IMR-90 (cell line): ENCODE data around the gene RELL1. TPM values are rescaled to one million over a fixed set of nuclear protein-coding genes. Genes with fewer than 3 reads are reported as not detected.

Source experiments
- ATAC-seq: fragments of 200-7000 bp; cut with Tn5 transposase; 2 replicates; pipeline ENCODE4 v1.9.1; 2020; ENCODE audit warnings: low read depth, mild to moderate bottlenecking, moderate library complexity
- BruUV-seq: library from RNA; stranded (reverse); fragments of 400-500 nt; replicated peaks from 2 replicates; lab custom pipeline; 2021; lab: Mats Ljungman, UMichigan
- CTCF ChIA-PET: fragments of 300-600 bp; formaldehyde crosslinking; extraction: SDS; loops from one replicate; lab custom pipeline; 2021; ENCODE audit warnings: antibody characterized with exemption; lab: Yijun Ruan, JAX
- POLR2A ChIA-PET: fragments of 300-600 bp; sonication (Branson Sonifier 250); formaldehyde crosslinking; loops from one replicate; lab custom pipeline; 2022; ENCODE audit warnings: antibody characterized with exemption; ENCODE audit not compliant: unreplicated experiment; lab: Charles Lee
- DNase-seq: peaks from one replicate; pipeline ENCODE4 v3.0.0; 2013
- H2AFZ ChIP-seq: replicated peaks from 2 replicates; pipeline ENCODE3; 2013; ENCODE audit warnings: low read length, mild to moderate bottlenecking; ENCODE audit not compliant: poor library complexity
- H2AK5ac ChIP-seq: 2 replicates; pipeline ENCODE4 v1.6.1; 2013; ENCODE audit warnings: low read depth, low read length, inconsistent platforms
- H2AK9ac ChIP-seq: replicated peaks from 2 replicates; pipeline ENCODE3; 2013; ENCODE audit warnings: mild to moderate bottlenecking, low read depth, low read length, moderate library complexity; ENCODE audit not compliant: poor library complexity
- H2BK120ac ChIP-seq: 2 replicates; pipeline ENCODE4 v1.6.1; 2013; ENCODE audit warnings: low read depth, low read length, inconsistent platforms
- H2BK15ac ChIP-seq: 3 replicates; pipeline ENCODE4 v1.6.1; 2013; ENCODE audit warnings: low read depth, low read length, inconsistent platforms
- H2BK20ac ChIP-seq: 2 replicates; pipeline ENCODE4 v1.6.1; 2013; ENCODE audit warnings: low read depth, mild to moderate bottlenecking, inconsistent platforms, low read length, moderate library complexity
- H2BK5ac ChIP-seq: 2 replicates; pipeline ENCODE4 v1.6.1; 2013; ENCODE audit warnings: mild to moderate bottlenecking, low read depth, low read length, inconsistent platforms; ENCODE audit not compliant: poor library complexity, severe bottlenecking
- H3K14ac ChIP-seq: replicated peaks from 2 replicates; pipeline ENCODE4 v1.6.1; 2013; ENCODE audit warnings: low read depth, low read length, inconsistent platforms
- H3K18ac ChIP-seq: 2 replicates; pipeline ENCODE4 v1.6.1; 2013; ENCODE audit warnings: low read depth, low read length, control low read depth
- H3K23ac ChIP-seq: 2 replicates; pipeline ENCODE4 v1.6.1; 2013; ENCODE audit warnings: low read depth, low read length, inconsistent platforms
- H3K27ac ChIP-seq: 2 replicates; pipeline ENCODE4 v1.5.1; 2013; ENCODE audit warnings: mild to moderate bottlenecking, control low read depth, low read length; ENCODE audit not compliant: insufficient read depth
- H3K27me3 ChIP-seq: 2 replicates; pipeline ENCODE4 v1.6.1; 2013; ENCODE audit warnings: low read length; ENCODE audit not compliant: control insufficient read depth, insufficient read depth
- H3K36me3 ChIP-seq: 2 replicates; pipeline ENCODE4 v1.6.1; 2013; ENCODE audit warnings: low read length, mixed read lengths; ENCODE audit not compliant: control insufficient read depth, insufficient read depth
- H3K4ac ChIP-seq: 2 replicates; pipeline ENCODE4 v1.6.1; 2013; ENCODE audit warnings: low read depth, low read length, inconsistent platforms
- H3K4me1 ChIP-seq: 2 replicates; pipeline ENCODE4 v1.6.1; 2013; ENCODE audit warnings: low read length, mixed read lengths; ENCODE audit not compliant: control insufficient read depth, insufficient read depth
- H3K4me2 ChIP-seq: 2 replicates; pipeline ENCODE4 v1.6.1; 2013; ENCODE audit warnings: low read depth, mild to moderate bottlenecking, control low read depth, low read length, moderate library complexity
- H3K4me3 ChIP-seq: 2 replicates; pipeline ENCODE4 v1.5.1; 2013; ENCODE audit warnings: low read depth, mild to moderate bottlenecking, control low read depth, low read length, moderate library complexity; ENCODE audit not compliant: insufficient read depth
- H3K56ac ChIP-seq: 2 replicates; pipeline ENCODE4 v1.6.1; 2013; ENCODE audit warnings: low read length, inconsistent platforms; ENCODE audit not compliant: insufficient read depth; ENCODE audit errors: extremely low read depth
- H3K79me1 ChIP-seq, 2 experiments: 2 replicates each; pipeline ENCODE4 v1.6.1; 2013; ENCODE audit warnings: low read length in 2 of 2, inconsistent platforms in 1 of 2, low read depth in 1 of 2
- H3K9ac ChIP-seq: 2 replicates; pipeline ENCODE4 v1.6.1; 2013; ENCODE audit warnings: low read depth, low read length, control low read depth
- H3K9me1 ChIP-seq: 2 replicates; pipeline ENCODE4 v1.6.1; 2013; ENCODE audit warnings: low read length, inconsistent platforms; ENCODE audit not compliant: insufficient read depth
- H3K9me3 ChIP-seq: 2 replicates; pipeline ENCODE4 v1.6.1; 2013; ENCODE audit warnings: low read length; ENCODE audit not compliant: control insufficient read depth, insufficient read depth
- H4K20me1 ChIP-seq: 2 replicates; pipeline ENCODE4 v1.6.1; 2013; ENCODE audit warnings: low read length, inconsistent platforms; ENCODE audit not compliant: insufficient read depth
- H4K5ac ChIP-seq: 2 replicates; pipeline ENCODE4 v1.6.1; 2013; ENCODE audit warnings: mild to moderate bottlenecking, low read depth, low read length, control low read depth
- H4K8ac ChIP-seq, 2 experiments: 2 replicates each; pipeline ENCODE4 v1.6.1; 2013; ENCODE audit warnings: low read depth in 2 of 2, low read length in 2 of 2, control low read depth in 1 of 2, inconsistent platforms in 1 of 2
- H4K91ac ChIP-seq: 2 replicates; pipeline ENCODE4 v1.6.1; 2013; ENCODE audit warnings: low read depth, low read length, inconsistent platforms; ENCODE audit not compliant: insufficient read depth
- FOS ChIP-seq: fragments of 150-350 bp; IDR thresholded peaks from 2 replicates; pipeline ENCODE4 v1.6.1; 2016; ENCODE audit warnings: low read depth, low read length
- dilution Hi-C: fragments of 300-500 bp; cut with HindIII; formaldehyde crosslinking; loops from one replicate; pipeline ENCODE4 v1.14.3; 2018; ENCODE audit warnings: low sequenced_read_pairs; ENCODE audit not compliant: unreplicated experiment
- in situ Hi-C: fragments of 300-500 bp; cut with MboI; formaldehyde crosslinking; loops from 3 replicates; pipeline ENCODE4 v1.14.3; 2019; ENCODE audit warnings: low sequenced_read_pairs, inconsistent platforms, mixed read lengths
- intact Hi-C: fragments of 100-400 bp; cut with micrococcal nuclease; formaldehyde crosslinking; loops from 2 replicates; pipeline ENCODE4 v1.10.0; 2022
- polyA plus RNA-seq, 3 experiments: library from polyadenylated mRNA; depleted of rRNA; stranded (reverse); fragments of >200 nt; gene quantifications; 2 replicates each; pipeline ENCODE4 v1.2.3, GENCODE V29; 2012; ENCODE audit warnings: low replicate concordance in 1 of 3
- total RNA-seq: library from RNA; depleted of rRNA; stranded (reverse); fragments of >200 nt; gene quantifications from 2 replicates; pipeline ENCODE4 v1.2.3, GENCODE V29; 2012

RELL1 gene
- total and polyA plus RNA-seq, 2 of the 4 experiments (the other 2 are of a cell fraction) = 6.8 to 39.6 TPM

GRCh38 chr4:37609626-37610025 lies 76.5 kb downstream of the RELL1 start:
- H4K8ac ChIP-seq = no peak overlapping the region
- H3K4ac ChIP-seq = no peak overlapping the region
- no peak overlapping the region for H2BK20ac ChIP-seq
- no peak overlapping the region for H3K14ac ChIP-seq
- BruUV-seq = no TSS peak
- peaks cover 0 to under 1% of the 10 kb centered on the region in 2 experiments; a peak in 2 of 4 replicates for H3K79me1 ChIP-seq
- no peaks in the 10 kb centered on the region for H3K4me1 ChIP-seq
- H3K18ac ChIP-seq = no peak overlapping the region
- H2AFZ ChIP-seq = no peak overlapping the region
- ChIA-PET POLR2A (no interaction called here), CTCF (no interaction called here)
- no peak overlapping the region for H2AK5ac ChIP-seq
- H3K23ac ChIP-seq = no peak overlapping the region
- H4K91ac ChIP-seq = no peak overlapping the region
- no peaks in the 10 kb centered on the region for H3K27me3 ChIP-seq
- H3K4me3 ChIP-seq = no peak overlapping the region
- H3K9me3 ChIP-seq = no peaks in the 10 kb centered on the region
- no peak overlapping the region for H2BK15ac ChIP-seq
- intact Hi-C loops (no loop called here), in situ Hi-C loops (loop anchor here (10.0 kb wide), 2 partner anchors 195 to 425 kb away; no protein-coding TSS in a partner anchor), dilution Hi-C loops (no loop called here)
- H3K9me1 ChIP-seq = no peaks in the 10 kb centered on the region
- DNase-seq = no peak
- peaks cover 1% of the 10 kb centered on the region; the same call in 1 of the 2 replicates for H3K36me3 ChIP-seq
- H2BK120ac ChIP-seq = no peak overlapping the region
- H4K20me1 ChIP-seq = no peaks in the 10 kb centered on the region
- no peak overlapping the region for H3K9ac ChIP-seq
- H3K4me2 ChIP-seq = no peak overlapping the region
- ATAC-seq = no peak
- no peak for TF ChIP-seq FOS
- H3K27ac ChIP-seq = no peak overlapping the region
- H4K5ac ChIP-seq = no peak overlapping the region
- no peak overlapping the region for H2BK5ac ChIP-seq
- no peak overlapping the region for H2AK9ac ChIP-seq
- no peak overlapping the region for H3K56ac ChIP-seq
